DOHH2 (cell line): ENCODE measurements around the gene CFAP97D1.

Experiments
- EZH2phosphoT487 ChIP-seq: fragments of 200-600 bp; sonication (generic); IDR thresholded peaks from 2 replicates; pipeline ENCODE4 v1.6.1; 2017; ENCODE audit warnings: borderline replicate concordance, mild to moderate bottlenecking, antibody characterized with exemption, low read length, moderate library complexity, mixed read lengths
- TF ChIP-seq, protein P1 (sequence below): fragments of 200-600 bp; sonication (generic); IDR thresholded peaks from one replicate; pipeline ENCODE4 v1.5.1; 2014; ENCODE audit warnings: antibody characterized with exemption, mild to moderate bottlenecking, low read depth, low read length; ENCODE audit not compliant: poor library complexity, severe bottlenecking

DNA sequence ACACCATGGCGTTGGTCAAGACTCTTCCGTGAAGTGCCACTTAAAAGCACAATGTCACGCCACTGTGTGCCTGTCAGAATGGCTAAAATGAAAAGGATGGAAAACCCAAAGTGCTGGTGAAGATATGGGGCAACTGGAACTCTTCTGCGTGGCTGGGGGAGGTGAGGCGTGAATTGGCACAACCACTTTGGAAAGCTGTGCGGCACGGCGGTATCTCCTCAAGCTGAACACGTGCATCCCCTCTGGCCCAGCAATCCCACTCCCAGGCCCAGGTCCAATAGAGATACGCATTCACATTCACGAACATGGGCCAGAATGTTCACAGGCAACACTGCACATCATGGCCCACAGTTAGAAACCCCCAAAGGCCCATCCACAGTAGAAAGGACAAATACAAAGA lies 10.4 kb upstream of the CFAP97D1 start:
- TF ChIP-seq, protein P1, sequence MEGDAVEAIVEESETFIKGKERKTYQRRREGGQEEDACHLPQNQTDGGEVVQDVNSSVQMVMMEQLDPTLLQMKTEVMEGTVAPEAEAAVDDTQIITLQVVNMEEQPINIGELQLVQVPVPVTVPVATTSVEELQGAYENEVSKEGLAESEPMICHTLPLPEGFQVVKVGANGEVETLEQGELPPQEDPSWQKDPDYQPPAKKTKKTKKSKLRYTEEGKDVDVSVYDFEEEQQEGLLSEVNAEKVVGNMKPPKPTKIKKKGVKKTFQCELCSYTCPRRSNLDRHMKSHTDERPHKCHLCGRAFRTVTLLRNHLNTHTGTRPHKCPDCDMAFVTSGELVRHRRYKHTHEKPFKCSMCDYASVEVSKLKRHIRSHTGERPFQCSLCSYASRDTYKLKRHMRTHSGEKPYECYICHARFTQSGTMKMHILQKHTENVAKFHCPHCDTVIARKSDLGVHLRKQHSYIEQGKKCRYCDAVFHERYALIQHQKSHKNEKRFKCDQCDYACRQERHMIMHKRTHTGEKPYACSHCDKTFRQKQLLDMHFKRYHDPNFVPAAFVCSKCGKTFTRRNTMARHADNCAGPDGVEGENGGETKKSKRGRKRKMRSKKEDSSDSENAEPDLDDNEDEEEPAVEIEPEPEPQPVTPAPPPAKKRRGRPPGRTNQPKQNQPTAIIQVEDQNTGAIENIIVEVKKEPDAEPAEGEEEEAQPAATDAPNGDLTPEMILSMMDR, result no peak
- TF ChIP-seq EZH2phosphoT487, result no peak
